ENCODE results near the gene ALPG.

ALPG gene

DNA sequence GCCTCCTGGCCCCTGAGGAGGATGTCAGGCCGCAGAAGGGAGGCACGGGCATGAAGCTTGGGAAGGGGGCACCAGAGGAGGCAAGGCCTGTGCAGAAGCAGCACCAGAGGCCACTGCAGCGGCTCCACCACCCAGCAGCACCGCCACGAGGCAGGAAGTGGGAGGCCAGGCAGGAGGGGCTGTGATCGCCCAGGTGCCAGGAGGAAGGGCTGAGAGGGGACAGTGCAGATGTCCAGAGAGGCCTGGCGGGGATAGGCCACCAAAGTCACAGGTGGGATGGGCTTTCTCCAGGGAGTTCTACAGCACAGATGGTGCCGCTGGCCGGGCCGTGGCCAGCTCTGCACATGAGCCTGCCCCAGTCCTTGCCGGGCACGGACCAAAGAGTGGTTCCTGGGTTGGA is 43.3 kb downstream of the ALPG start:
- TF ChIP-seq SIN3A (IDR thresholded peaks at IDR 0.05; ENCODE audit: borderline replicate concordance, insufficient read depth, low read length) (no peak), POLR2AphosphoS5 (IDR thresholded peaks at IDR 0.05; ENCODE audit: low read depth, low read length) (no peak), TAF1 (IDR thresholded peaks at IDR 0.05; ENCODE audit: borderline replicate concordance, insufficient read depth, low read length) (no peak), FOXP2 (optimal IDR thresholded peaks at IDR 0.05; ENCODE audit: borderline replicate concordance, extremely low read depth, extremely low read length, insufficient read depth) (no peak)
- TF ChIP-seq, protein P1, sequence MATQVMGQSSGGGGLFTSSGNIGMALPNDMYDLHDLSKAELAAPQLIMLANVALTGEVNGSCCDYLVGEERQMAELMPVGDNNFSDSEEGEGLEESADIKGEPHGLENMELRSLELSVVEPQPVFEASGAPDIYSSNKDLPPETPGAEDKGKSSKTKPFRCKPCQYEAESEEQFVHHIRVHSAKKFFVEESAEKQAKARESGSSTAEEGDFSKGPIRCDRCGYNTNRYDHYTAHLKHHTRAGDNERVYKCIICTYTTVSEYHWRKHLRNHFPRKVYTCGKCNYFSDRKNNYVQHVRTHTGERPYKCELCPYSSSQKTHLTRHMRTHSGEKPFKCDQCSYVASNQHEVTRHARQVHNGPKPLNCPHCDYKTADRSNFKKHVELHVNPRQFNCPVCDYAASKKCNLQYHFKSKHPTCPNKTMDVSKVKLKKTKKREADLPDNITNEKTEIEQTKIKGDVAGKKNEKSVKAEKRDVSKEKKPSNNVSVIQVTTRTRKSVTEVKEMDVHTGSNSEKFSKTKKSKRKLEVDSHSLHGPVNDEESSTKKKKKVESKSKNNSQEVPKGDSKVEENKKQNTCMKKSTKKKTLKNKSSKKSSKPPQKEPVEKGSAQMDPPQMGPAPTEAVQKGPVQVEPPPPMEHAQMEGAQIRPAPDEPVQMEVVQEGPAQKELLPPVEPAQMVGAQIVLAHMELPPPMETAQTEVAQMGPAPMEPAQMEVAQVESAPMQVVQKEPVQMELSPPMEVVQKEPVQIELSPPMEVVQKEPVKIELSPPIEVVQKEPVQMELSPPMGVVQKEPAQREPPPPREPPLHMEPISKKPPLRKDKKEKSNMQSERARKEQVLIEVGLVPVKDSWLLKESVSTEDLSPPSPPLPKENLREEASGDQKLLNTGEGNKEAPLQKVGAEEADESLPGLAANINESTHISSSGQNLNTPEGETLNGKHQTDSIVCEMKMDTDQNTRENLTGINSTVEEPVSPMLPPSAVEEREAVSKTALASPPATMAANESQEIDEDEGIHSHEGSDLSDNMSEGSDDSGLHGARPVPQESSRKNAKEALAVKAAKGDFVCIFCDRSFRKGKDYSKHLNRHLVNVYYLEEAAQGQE (IDR thresholded peaks at IDR 0.05; ENCODE audit: insufficient read depth in 1 of 2, low read depth in 2 of 2, low read length in 2 of 2) = no peak

DNA sequence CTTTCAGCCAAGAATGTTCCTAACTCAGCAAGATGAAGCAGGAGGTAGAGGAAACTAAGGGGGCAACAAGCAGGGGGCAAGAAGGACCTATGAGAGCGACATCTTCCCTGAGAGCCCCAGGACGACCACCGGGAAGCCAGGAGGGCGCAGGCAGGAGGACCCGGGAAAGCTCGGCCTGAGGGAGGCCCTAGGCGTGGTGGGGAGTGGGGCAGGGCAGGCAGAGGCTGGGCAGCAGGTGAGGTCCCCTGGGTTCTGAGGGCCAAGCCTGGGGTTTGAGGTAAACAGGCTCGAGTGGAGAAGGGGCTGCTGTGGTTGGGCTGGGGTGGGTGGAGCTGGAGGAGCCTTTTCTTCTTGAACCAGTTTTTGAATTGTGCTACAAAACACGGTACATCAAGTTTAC is 48.0 kb downstream of the ALPG start:
- TF ChIP-seq, protein P1 (IDR thresholded peaks at IDR 0.05; ENCODE audit: insufficient read depth in 1 of 2, low read depth in 2 of 2, low read length in 2 of 2) = no peak
- TF ChIP-seq POLR2AphosphoS5 (IDR thresholded peaks at IDR 0.05; ENCODE audit: low read depth, low read length) (no peak), SIN3A (IDR thresholded peaks at IDR 0.05; ENCODE audit: borderline replicate concordance, insufficient read depth, low read length) (no peak), FOXP2 (optimal IDR thresholded peaks at IDR 0.05; ENCODE audit: borderline replicate concordance, extremely low read depth, extremely low read length, insufficient read depth) (no peak), TAF1 (IDR thresholded peaks at IDR 0.05; ENCODE audit: borderline replicate concordance, insufficient read depth, low read length) (no peak)

DNA sequence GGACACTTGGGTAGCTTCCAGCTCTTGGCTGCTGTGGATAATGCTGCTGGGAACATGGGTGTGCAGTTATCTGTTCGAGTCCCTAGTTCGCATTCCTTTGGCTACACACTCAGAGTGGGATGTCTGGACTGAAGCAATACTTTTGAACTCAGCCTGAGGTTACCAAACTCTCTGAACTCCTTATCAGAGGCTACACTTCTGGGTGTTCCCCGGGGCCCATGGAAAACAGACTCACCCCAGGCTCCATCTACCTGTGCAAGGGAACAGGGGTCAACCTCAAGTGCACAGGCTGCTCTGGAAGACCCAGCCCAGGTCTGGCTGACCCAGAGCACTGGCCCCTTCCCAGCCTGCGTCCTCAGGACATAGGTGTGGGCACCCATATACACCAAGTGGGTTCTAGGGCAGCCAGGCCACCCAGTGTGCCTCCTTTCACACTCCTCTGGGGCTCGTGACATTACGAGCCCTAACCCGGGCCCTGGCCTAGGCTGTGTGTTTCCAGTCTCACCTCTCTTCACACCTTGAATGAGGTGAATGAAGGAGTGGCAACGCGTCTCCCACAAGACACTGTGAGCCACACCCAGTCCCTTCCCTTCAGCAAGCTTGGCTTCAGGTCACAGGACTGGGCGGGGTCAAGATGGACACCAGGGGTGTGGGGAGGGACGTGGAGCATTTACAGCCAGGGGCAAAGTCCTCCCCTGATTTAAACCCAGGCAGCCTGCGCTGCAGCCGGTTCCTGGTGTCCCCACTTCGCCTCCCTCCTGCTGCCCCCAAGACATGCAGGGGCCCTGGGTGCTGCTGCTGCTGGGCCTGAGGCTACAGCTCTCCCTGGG is 49.0 kb downstream of the ALPG start, which contains the start of gene ALPI:
ALPI (plus strand) TSS at position 728 of the 830 bp plus-strand sequence; CDS start at position 775, 47 bp downstream.
- TF ChIP-seq TAF1 (IDR thresholded peaks at IDR 0.05; ENCODE audit: borderline replicate concordance, insufficient read depth, low read length) (no peak), SIN3A (IDR thresholded peaks at IDR 0.05; ENCODE audit: borderline replicate concordance, insufficient read depth, low read length) (no peak), FOXP2 (optimal IDR thresholded peaks at IDR 0.05; ENCODE audit: borderline replicate concordance, extremely low read depth, extremely low read length, insufficient read depth) (no peak), POLR2AphosphoS5 (IDR thresholded peaks at IDR 0.05; ENCODE audit: low read depth, low read length) (no peak)
- TF ChIP-seq, protein P1 (IDR thresholded peaks at IDR 0.05; ENCODE audit: insufficient read depth in 1 of 2, low read depth in 2 of 2, low read length in 2 of 2) = no peak

DNA sequence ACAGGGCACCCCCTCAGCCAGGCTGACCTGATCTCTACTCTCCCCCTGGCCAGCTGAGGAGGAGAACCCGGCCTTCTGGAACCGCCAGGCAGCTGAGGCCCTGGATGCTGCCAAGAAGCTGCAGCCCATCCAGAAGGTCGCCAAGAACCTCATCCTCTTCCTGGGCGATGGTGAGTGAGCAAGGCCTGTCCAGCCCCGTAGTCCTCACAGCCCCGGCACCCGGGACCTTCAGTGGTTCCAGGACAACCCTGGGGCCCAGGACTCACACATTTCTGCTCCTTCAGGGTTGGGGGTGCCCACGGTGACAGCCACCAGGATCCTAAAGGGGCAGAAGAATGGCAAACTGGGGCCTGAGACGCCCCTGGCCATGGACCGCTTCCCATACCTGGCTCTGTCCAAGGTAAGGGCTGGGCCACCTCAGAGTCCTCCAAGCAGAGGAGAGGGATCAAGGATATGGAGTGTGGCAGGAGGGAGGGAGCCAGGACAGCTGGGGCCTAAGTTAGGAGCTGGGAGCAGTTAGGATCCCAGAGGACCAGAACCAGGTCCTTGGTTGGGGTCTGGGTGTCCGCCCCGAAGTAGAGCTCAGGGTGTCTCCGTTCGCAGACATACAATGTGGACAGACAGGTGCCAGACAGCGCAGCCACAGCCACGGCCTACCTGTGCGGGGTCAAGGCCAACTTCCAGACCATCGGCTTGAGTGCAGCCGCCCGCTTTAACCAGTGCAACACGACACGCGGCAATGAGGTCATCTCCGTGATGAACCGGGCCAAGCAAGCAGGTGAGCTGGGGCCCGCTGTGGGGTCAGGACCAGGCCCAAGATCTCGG is 49.9 kb downstream of the ALPG start:
- TF ChIP-seq SIN3A (IDR thresholded peaks at IDR 0.05; ENCODE audit: borderline replicate concordance, insufficient read depth, low read length) (no peak), TAF1 (IDR thresholded peaks at IDR 0.05; ENCODE audit: borderline replicate concordance, insufficient read depth, low read length) (no peak), FOXP2 (optimal IDR thresholded peaks at IDR 0.05; ENCODE audit: borderline replicate concordance, extremely low read depth, extremely low read length, insufficient read depth) (no peak), POLR2AphosphoS5 (IDR thresholded peaks at IDR 0.05; ENCODE audit: low read depth, low read length) (no peak)
- TF ChIP-seq, protein P1 (IDR thresholded peaks at IDR 0.05; ENCODE audit: insufficient read depth in 1 of 2, low read depth in 2 of 2, low read length in 2 of 2) = no peak
